Esophagus mucosa (tissue), 1 donor: ENCODE measurements around the gene HNRNPC. TPM values are rescaled to one million over a fixed set of nuclear protein-coding genes. Genes with fewer than 3 reads are reported as not detected.
"Not testable (repeated sequence)": the region's sequence is repeated elsewhere in the genome, so short reads cannot be mapped to it uniquely, and the experiment has no call there.

ENCODE experiments used
- ATAC-seq: fragments of 200-7000 bp; cut with Tn5 transposase; one replicate; pipeline ENCODE4 v1.9.1; 2020
- total RNA-seq: library from RNA; stranded (reverse); gene quantifications from one replicate; pipeline ENCODE4 v1.2.4, GENCODE V29; 2023
- donor health status: DM: yes; HTN: yes; CAD: no.

HNRNPC gene
- 415 TPM for total RNA-seq

DNA sequence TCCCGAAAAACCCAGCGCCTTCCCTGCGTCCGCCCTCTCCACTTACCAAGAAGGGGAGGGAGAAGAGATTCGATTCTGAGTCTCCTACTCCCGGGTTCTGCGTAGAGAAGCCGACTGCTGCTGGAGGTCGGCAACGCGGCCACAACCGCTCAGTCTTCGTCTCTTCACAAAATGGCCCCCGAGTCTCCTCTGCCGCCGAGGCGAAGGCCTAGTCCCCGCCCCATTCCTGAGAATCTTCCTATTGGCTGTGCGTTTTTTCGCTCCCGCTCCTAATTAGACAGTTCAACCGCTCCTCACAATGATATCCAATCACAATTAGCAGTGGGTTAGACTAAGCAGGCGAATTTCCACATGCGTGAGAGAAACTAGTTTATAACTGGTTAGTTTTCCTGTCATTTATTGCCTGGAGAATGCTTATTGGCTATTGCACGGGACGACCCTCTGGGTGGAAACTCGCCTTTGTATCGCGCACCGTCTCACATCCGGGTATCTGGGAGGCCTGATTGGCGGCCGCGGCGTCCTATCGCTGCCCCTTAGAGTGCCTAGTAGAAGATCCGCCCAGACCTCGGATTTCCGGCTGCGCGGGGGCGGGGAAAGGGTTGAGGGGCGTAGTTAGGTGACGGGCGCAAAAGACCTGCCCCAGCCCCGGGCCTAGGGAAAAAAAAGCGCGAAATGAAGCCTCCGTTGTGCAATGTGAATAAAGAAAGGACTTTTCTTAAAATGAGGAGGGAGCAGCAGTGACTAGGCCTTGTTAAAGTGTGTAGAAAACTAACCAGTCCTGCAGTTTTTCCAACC is at the start of gene HNRNPC:
Gene HNRNPC (minus strand): TSS at position 191 of the 795 bp plus-strand sequence. CDS start 35,249 bp downstream, outside the sequence.
- ATAC-seq = peak; percentile 98

- no peak for ATAC-seq
Observed at GRCh38 chr14:21317398-21317797, 48.2 kb upstream of the HNRNPC start.

GRCh38 chr14:21313512-21313911 is 44.3 kb upstream of the HNRNPC start:
- no peak for ATAC-seq

GRCh38 chr14:21311614-21312013 is 42.4 kb upstream of the HNRNPC start:
- no peak for ATAC-seq

GRCh38 chr14:21309956-21310355 is 40.7 kb upstream of the HNRNPC start:
- no peak for ATAC-seq

DNA sequence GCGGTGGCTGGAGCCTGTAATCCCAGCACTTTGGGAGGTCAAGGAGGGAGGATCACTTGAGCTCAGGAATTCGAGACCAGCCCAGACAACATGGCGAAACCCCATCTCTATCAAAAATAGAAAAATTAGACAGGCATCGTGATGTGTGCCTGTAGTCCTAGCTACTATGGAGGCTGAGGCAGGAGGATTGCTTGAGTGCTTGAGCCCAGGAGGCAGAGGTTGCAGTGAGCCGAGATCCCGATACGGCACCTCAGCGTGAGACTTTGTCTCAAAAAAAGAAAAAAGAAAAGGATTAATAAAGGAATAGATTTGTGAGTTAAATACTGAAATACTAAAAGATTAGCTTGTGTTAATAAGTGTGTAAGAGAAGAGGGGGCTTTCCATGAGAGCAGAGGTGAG is 40.0 kb upstream of the HNRNPC start:
- no peak for ATAC-seq

DNA sequence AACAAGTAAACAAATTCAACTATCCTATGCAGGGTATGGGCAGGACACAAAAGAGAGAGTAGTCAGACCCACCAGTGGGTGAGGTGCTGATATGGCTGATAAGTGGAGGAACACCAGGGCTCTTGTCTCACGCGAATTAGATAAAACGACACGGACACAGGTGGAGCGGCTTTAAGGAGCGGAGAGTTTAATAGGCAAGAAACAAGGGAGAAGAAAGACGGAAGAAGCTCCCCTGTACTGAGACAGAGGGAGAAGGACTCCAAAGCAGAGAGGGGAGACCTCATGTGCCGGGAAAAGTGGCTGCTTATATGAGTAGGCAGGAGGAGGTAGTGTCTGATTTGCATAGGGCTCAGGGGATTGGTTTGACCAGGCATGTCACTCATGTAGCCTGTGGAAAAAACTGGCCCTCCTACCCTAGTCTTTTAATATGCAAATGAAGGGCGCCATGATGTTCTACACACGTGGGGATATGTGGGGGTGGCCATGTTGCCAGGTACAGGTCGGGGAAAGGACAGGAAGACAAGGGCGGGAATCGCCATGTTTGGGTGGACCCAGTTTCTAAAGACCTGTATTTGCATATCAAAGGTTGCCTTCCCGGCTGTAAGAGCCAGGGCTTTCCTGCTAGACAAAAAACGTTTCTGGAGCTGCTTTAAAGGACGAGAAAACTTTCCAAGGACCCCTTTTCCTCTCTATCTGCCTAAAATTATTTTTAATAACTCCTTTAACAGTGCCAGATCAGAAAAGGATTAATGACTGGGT is 39.4 kb upstream of the HNRNPC start:
- ATAC-seq = peak; percentile 96

GRCh38 chr14:21308132-21308478 is 38.9 kb upstream of the HNRNPC start:
- peak; percentile 25 for ATAC-seq

DNA sequence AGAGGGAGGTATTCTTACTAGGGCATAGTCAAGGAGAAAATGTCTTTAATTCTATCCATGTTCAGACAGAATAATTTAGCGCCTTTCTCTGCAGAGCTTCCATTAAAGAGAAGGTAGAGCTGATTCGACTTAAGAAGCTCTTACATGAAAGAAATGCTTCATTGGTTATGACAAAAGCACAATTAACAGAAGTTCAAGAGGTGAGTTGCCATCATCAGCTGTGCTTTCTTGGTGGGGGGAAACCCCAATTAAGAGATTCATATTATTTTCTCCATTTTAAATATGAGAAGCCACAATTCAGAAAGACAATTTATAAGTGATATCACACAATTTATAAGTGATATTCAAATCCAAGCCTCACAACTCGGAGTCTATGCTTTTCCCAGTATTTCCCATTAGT is 38.4 kb upstream of the HNRNPC start:
- no peak for ATAC-seq

DNA sequence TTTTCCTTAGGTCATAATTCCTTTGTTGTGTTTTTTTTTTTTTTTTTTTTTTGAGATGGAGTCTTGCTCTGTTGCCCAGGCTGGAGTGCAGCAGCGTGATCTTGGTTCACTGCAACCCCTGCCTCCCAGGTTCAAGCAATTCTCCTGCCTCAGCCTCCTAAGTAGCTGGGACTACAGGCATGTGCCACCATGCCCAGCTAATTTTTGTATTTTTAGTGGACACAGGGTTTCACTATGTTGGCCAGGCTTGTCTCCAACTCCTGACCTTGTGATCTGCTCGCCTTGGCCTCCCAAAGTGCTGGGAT is 33.5 kb upstream of the HNRNPC start:
- ATAC-seq = not testable (repeated sequence)

- ATAC-seq = no peak
Observed at GRCh38 chr14:21302013-21302835, 33.0 kb upstream of the HNRNPC start.

- ATAC-seq = peak; percentile 20
Observed at GRCh38 chr14:21300892-21301291, 31.6 kb upstream of the HNRNPC start.

DNA sequence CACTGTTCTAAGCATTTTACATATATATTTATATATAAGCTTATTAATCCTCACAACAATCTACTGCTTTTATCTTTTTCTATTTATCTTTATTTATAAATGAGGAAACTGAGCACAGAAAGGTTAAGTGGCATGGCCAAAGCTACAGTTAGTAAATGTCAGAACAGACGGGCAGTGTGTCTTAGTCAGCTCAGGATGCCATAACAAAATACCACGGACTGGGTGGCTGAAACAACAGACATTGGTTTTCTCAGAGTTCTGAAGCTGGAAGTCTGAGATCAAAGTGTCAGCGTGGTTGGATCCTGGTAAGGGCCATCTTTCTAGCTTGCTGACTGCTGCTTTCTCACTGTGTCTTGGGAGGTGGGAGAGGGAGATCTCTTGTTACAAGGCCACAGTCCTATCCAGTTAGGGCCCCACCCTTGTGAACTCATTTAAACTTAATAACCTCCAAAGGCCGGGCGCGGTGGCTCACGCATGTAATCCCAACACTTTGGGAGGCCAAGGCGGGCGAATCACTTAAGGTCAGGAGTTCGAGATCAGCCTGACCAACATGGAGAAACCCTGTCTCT is 30.4 kb upstream of the HNRNPC start:
- ATAC-seq = no peak

- no peak for ATAC-seq
Observed at GRCh38 chr14:21298358-21298757, 29.1 kb upstream of the HNRNPC start.

- not testable (repeated sequence) for ATAC-seq
Observed at GRCh38 chr14:21294026-21294425, 24.8 kb upstream of the HNRNPC start.

DNA sequence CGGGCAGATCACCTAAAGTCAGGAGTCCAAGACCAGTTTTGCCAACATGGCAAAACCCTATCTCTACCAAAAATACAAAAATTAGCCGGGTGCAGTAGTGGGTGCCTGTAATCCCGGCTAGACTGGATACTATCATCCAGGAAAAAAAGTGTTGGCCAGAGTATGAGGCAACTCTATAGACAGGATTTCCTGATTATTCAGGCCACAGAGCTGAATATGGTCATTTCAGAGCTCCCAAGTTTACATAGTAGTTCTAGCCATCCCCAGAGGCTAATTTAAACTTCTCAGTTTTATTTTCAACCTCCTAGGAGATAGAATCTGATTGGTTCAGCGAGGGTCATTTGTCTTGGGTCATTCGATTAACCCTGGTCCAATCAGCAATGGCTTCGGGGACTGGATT is 17.9 kb upstream of the HNRNPC start:
- no peak for ATAC-seq

- ATAC-seq = not testable (repeated sequence)
Observed at GRCh38 chr14:21286516-21286915, 17.3 kb upstream of the HNRNPC start.

GRCh38 chr14:21281917-21282316 is 12.7 kb upstream of the HNRNPC start:
- ATAC-seq = not testable (repeated sequence)

GRCh38 chr14:21279783-21280182 is 10.5 kb upstream of the HNRNPC start, which contains the start of gene RPGRIP1:
RPGRIP1 (plus strand) TSS chr14:21280083; CDS start chr14:21287977, 7,894 bp downstream.
- ATAC-seq = no peak

DNA sequence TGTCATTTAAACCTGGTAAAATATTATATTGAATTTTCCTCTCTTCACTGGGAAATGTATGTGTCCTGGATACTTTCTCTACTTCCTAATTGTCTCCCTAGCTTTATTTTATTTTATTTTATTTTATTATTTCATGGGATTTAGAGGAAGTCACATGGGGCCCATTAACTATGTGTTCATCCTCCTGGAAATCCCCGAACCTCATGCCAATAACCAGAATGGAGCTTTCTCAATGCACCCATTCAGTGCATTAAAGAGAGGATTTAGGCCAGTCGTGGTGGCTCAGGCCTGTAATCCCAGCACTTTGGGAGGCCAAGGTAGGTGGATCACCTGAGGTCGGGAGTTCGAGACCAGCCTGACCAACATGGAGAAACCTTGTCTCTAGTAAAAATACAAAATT is 9.4 kb upstream of the HNRNPC start:
- ATAC-seq = no peak

- ATAC-seq = no peak
Observed at GRCh38 chr14:21275261-21275858, 6.1 kb upstream of the HNRNPC start.

DNA sequence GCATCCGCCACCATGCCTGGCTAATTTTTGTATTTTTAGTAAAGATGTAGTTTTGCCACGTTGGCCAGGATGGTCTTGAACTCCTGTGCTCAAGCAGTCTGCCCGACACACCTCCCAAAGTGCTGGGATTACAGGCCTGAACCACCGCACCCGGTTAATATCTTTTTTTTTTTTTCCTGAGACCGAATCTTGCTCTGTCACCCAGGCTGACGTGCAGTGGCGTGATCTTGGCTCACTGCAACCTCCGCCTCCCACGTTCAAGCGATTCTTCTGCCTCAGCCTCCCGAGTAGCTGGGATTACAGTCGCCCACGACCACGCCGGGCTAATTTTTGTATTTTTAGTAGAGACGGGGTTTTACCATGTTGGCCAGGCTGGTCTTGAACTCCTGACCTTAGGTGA is 3.4 kb upstream of the HNRNPC start:
- ATAC-seq = not testable (repeated sequence)
